Spinal cord (tissue), 10 donors: ENCODE results near the gene ZNF740. TPM values are rescaled to one million over a fixed set of nuclear protein-coding genes. Genes with fewer than 3 reads are reported as not detected.
"Not testable (repeated sequence)": the region's sequence is repeated elsewhere in the genome, so short reads cannot be mapped to it uniquely, and the experiment has no call there.

Experiments
- DNase-seq, 6 donors: peaks; one replicate each; pipeline versions ENCODE4 v3.0.0 to v3.0.0-alpha.2; 2013 to 2015; ENCODE audit warnings: low spot score in 6 of 6, low read depth in 4 of 6
- H3K27ac ChIP-seq: one replicate; pipeline ENCODE4 v1.5.1; 2013; ENCODE audit warnings: low read depth, low read length, control low read depth
- H3K27me3 ChIP-seq: one replicate; pipeline ENCODE4 v1.6.1; 2013; ENCODE audit warnings: low read length; ENCODE audit not compliant: control insufficient read depth, insufficient read depth
- H3K36me3 ChIP-seq: one replicate; pipeline ENCODE4 v1.6.1; 2013; ENCODE audit warnings: low read length; ENCODE audit not compliant: control insufficient read depth, insufficient read depth
- H3K4me1 ChIP-seq: one replicate; pipeline ENCODE4 v1.6.1; 2013; ENCODE audit warnings: low read length; ENCODE audit not compliant: control insufficient read depth, insufficient read depth
- H3K4me3 ChIP-seq: one replicate; pipeline ENCODE4 v1.5.1; 2013; ENCODE audit warnings: low read depth, low read length, control low read depth
- H3K9me3 ChIP-seq: one replicate; pipeline ENCODE4 v1.6.1; 2013; ENCODE audit warnings: low read length; ENCODE audit not compliant: control insufficient read depth, insufficient read depth
- WGBS: methylation state at CpG from one replicate; pipeline ENCODE4 v1.1.5; 2013; ENCODE audit warnings: missing lambda C conversion rate; ENCODE audit not compliant: insufficient coverage; 5-methylcytosine and 5-hydroxymethylcytosine counted together
- polyA plus RNA-seq, 2 donors: library from polyadenylated mRNA; unstranded; fragments of 120-200 nt; gene quantifications; one replicate each; pipeline ENCODE4 v1.2.1, GENCODE V29; 2013; ENCODE audit not compliant: insufficient read length in 2 of 2
- total RNA-seq, 2 donors: library from RNA; depleted of rRNA in 1 of 2; stranded (reverse); fragments of 120-200 nt in 1 of 2; fragments of >200 nt in 1 of 2; gene quantifications; one replicate each; pipeline versions ENCODE4 v1.2.3 to v1.2.4, GENCODE V29; 2013 to 2014
- donor health status: healthy.

ZNF740 gene
- total and polyA plus RNA-seq, 4 donors = 20.1 to 46.4 (median 33.3) TPM

GRCh38 chr12:53171725-53172329 lies 8.7 kb upstream of the ZNF740 start:
- 81% methylated on average over 3 of the region's 10 CpGs for WGBS

GRCh38 chr12:53172352-53172751 lies 8.2 kb upstream of the ZNF740 start:
- H3K27ac ChIP-seq = no peak overlapping the region
- H3K36me3 ChIP-seq = peaks cover 40% of the 10 kb centered on the region
- H3K9me3 ChIP-seq = no peaks in the 10 kb centered on the region
- no peak overlapping the region for H3K4me3 ChIP-seq
- peaks cover 8% of the 10 kb centered on the region for H3K4me1 ChIP-seq
- 89% methylated on average over 11 of the region's 11 CpGs for whole genome bisulfite sequencing
- no peak for DNase-seq
- H3K27me3 ChIP-seq = no peaks in the 10 kb centered on the region

More at GRCh38 chr12:53171725-53172329, 8.7 kb upstream of the ZNF740 start:
- H3K4me3 ChIP-seq = no peak overlapping the region
- H3K27ac ChIP-seq = no peak overlapping the region
- DNase-seq = peak in 1 of 6 donors; percentile 23
- H3K27me3 ChIP-seq = no peaks in the 10 kb centered on the region
- peaks cover 8% of the 10 kb centered on the region for H3K4me1 ChIP-seq
- no peaks in the 10 kb centered on the region for H3K9me3 ChIP-seq
- peaks cover 40% of the 10 kb centered on the region for H3K36me3 ChIP-seq

DNA sequence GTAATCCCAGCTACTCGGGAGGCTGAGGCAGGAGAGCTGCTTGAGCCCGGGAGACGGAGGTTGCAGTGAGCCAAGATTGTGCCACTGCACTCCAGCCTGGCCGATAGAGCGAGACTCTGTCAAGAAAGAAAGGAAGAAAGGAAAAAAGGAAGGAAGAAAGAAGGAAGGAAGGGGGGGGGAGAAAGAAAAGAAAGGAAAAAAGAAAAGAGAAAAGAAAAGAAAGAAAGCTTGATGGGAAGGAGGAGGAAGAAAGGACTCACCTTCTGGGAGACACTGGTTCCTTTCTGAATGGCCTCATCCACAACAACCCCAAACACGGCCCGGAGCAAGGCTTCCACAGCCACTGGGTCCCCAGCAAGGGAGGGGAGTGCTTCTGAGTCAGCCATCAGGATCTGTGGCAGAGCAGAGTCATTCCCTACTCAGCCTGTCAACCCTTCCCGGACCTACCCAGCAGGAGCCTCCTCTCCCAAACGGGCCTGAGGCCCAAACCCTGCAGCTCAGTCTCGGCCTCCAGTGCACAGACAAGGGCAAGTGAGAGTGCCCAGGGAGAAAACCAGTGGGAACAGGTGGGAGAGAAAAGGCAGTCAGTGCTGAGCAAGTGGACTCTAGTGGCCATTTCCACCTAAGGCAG lies 7.3 kb upstream of the ZNF740 start:
- no peak for DNase-seq
- WGBS = 83% methylated on average over 7 of the region's 10 CpGs
- Histone ChIP-seq H3K4me3 (no peak overlapping the region), H3K4me1 (peaks cover 8% of the 10 kb centered on the region), H3K27ac (no peak overlapping the region), H3K27me3 (no peaks in the 10 kb centered on the region), H3K36me3 (peaks cover 40% of the 10 kb centered on the region), H3K9me3 (no peaks in the 10 kb centered on the region)

DNA sequence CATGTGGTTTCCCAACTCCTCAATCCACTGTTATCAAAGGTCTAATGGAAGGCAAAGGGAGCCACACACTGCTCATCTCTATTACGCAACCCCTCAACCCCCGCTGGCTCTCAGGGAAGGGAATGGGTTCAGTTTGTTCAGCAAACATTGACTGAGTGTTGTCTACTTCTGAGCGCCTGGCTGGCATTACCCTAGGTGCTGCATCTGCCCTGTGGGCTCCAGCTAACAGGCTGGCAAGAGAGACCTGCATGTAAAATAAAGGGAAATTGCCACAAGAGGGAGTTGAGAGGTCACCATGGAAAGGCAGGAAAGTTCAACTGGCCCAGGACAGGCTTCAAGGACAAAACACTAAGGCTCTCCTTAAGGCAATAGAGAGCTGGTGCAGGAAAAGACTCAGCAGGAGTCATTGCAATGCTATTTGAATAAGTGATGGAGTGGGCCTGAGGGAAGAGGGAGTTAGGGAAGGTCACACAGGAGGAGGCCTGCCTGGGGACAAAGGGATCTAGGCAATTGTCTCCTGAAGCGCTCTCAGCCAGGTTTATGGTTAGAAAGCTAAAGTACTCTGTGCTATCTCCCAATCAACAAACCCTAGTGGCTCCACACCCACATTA lies 5.5 kb upstream of the ZNF740 start:
- H3K4me1 ChIP-seq = peaks cover 13% of the 10 kb centered on the region
- H3K9me3 ChIP-seq = no peaks in the 10 kb centered on the region
- 49% methylated on average over 4 of the region's 4 CpGs for WGBS
- H3K27me3 ChIP-seq = no peaks in the 10 kb centered on the region
- H3K36me3 ChIP-seq = peaks cover 34% of the 10 kb centered on the region
- no peak for DNase-seq
- H3K27ac ChIP-seq = no peak overlapping the region
- no peak overlapping the region for H3K4me3 ChIP-seq

- Histone ChIP-seq H3K27ac (no peak overlapping the region), H3K9me3 (no peaks in the 10 kb centered on the region), H3K36me3 (peaks cover 17% of the 10 kb centered on the region), H3K27me3 (no peaks in the 10 kb centered on the region), H3K4me1 (peaks cover 17% of the 10 kb centered on the region), H3K4me3 (no peak overlapping the region)
- DNase-seq = no peak
- WGBS = no CpG with 5 or more reads among the region's 3 CpGs
These were observed 3.8 kb upstream of the ZNF740 start for GRCh38 chr12:53176750-53177149.

DNA sequence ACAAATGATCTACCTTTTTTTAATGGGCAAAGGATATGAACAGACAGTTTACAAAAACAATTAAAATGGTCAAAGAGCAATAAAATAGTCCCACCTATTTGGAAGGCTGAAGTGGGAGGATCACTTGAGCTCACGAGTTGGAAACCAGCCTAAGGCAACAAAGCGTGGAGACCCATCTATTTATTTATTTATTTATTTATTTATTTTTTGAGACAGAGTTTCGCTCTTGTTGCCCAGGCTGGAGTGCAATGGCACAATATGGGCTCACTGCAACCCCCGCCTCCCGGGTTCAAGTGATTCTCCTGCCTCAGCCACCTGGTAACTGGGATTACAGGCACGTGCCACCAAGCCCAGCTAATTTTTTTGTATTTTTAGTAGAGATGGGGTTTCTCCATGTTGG lies 3.1 kb upstream of the ZNF740 start:
- H3K27me3 ChIP-seq, H3K27ac ChIP-seq, H3K9me3 ChIP-seq, DNase-seq, H3K4me3 ChIP-seq: not testable (repeated sequence)
- Histone ChIP-seq H3K36me3 (peaks cover 13% of the 10 kb centered on the region), H3K4me1 (peaks cover 18% of the 10 kb centered on the region)
- no CpG with 5 or more reads among the region's 6 CpGs for WGBS

- not testable (repeated sequence) for H3K36me3 ChIP-seq, H3K27ac ChIP-seq, DNase-seq, H3K9me3 ChIP-seq, H3K27me3 ChIP-seq, H3K4me3 ChIP-seq
- peaks cover 19% of the 10 kb centered on the region for H3K4me1 ChIP-seq
- WGBS = 95% methylated on average over 13 of the region's 14 CpGs
These were observed 1.7 kb upstream of the ZNF740 start for GRCh38 chr12:53178803-53179202.

DNA sequence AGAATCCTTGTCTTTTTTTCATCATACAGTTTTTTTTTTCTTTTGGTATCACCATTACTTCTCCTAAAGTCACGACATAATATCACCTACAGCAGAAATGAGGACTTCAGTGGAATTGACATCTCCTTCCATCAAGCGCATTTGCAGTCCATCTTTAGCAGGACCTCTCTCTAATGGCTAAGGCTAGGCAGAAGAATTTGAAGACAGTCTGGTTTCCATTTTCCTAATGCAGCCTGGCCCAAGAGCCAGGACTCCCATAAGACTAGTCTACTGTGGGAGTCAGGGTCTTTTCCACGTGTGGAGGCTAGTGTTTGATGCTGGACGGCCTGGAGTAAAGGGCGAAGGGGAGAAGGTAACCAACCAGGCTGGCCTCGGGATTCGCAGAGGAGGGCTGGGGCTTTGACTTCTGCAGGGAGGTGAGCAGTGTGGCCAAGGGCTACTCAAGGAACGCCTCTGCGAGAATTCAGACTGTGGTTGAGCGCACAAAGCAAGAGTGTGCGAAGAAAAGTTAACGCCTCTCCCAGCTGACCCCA lies 769 bp upstream of the ZNF740 start:
- Histone ChIP-seq H3K4me3 (peak overlapping the region; percentile 80), H3K4me1 (peaks cover 26% of the 10 kb centered on the region)
- DNase-seq = no peak

GRCh38 chr12:53180931-53181645 lies 566 bp downstream of the ZNF740 start:
- H3K36me3 ChIP-seq = peaks cover 28% of the 10 kb centered on the region
- peak overlapping the region; percentile 96 for H3K27ac ChIP-seq
- peak in 5 of 6 donors; percentile 62 to 95 (median 74) for DNase-seq
- peaks cover 29% of the 10 kb centered on the region for H3K4me1 ChIP-seq
- no peaks in the 10 kb centered on the region for H3K27me3 ChIP-seq
- no peaks in the 10 kb centered on the region for H3K9me3 ChIP-seq
- H3K4me3 ChIP-seq = peak overlapping the region; percentile 80
- WGBS = 1% methylated on average over 52 of the region's 57 CpGs

More for the DNA sequence above, 769 bp upstream of the ZNF740 start:
- Histone ChIP-seq H3K27me3 (no peaks in the 10 kb centered on the region), H3K36me3 (peaks cover 18% of the 10 kb centered on the region), H3K27ac (peak overlapping the region; percentile 96), H3K9me3 (no peaks in the 10 kb centered on the region)
- WGBS = 13% methylated on average over 12 of the region's 12 CpGs
